A549 (cell line): Measurements from ENCODE around the gene L3MBTL4. TPM values are rescaled to one million over a fixed set of nuclear protein-coding genes. Genes with fewer than 3 reads are reported as not detected.

ENCODE experiments used
- ATAC-seq, 2 experiments: fragments of 200-7000 bp in 1 of 2; fragments of >200 bp in 1 of 2; cut with Nextera tagmentation in 1 of 2; cut with Tn5 transposase in 1 of 2; 3 replicates each; pipeline versions ENCODE4 v1.8.0 to v1.9.1; 2018 to 2020; ENCODE audit warnings: mild to moderate bottlenecking in 1 of 2, moderate library complexity in 1 of 2
- CTCF ChIA-PET: fragments of 300-600 bp; sonication (Branson Sonifier 250); formaldehyde crosslinking; extraction: SDS; loops from one replicate; lab custom pipeline; 2021; ENCODE audit warnings: antibody characterized with exemption, inconsistent platforms; lab: Yijun Ruan, JAX
- POLR2A ChIA-PET: fragments of 350-600 bp; formaldehyde crosslinking; extraction: SDS; loops from one replicate; lab custom pipeline; 2021; ENCODE audit warnings: antibody characterized with exemption, inconsistent platforms; lab: Yijun Ruan, JAX
- DNase-seq, 2 experiments: peaks; one replicate each; pipeline versions ENCODE4 v3.0.0 to v3.0.0-alpha.2; 2011 to 2016; ENCODE audit warnings: low read depth in 1 of 2, low spot score in 1 of 2
- FAIRE-seq: peaks from 2 replicates; lab custom pipeline; 2011; peaks lifted over from hg19 to GRCh38; lab: Jason Lieb, UNC
- H3K27ac ChIP-seq, 2 experiments: fragments of >200 bp; sonication (Bioruptor Twin); formaldehyde crosslinking; 3 replicates each; pipeline ENCODE4 v1.5.1; 2016 to 2017
- H3K4me1 ChIP-seq: fragments of >200 bp; sonication (Bioruptor Twin); formaldehyde crosslinking; 3 replicates; pipeline ENCODE4 v1.6.1; 2016
- H3K4me2 ChIP-seq: fragments of >200 bp; sonication (Bioruptor Twin); formaldehyde crosslinking; 3 replicates; pipeline ENCODE4 v1.6.1; 2016
- H3K4me3 ChIP-seq: fragments of >200 bp; sonication (Bioruptor Twin); formaldehyde crosslinking; 3 replicates; pipeline ENCODE4 v1.5.1; 2016
- H3K9me3 ChIP-seq: fragments of >200 bp; sonication (Bioruptor Twin); formaldehyde crosslinking; 3 replicates; pipeline ENCODE4 v1.6.1; 2016
- BHLHE40 ChIP-seq: IDR thresholded peaks from 2 replicates; pipeline ENCODE4 v1.6.1; 2012; ENCODE audit warnings: low read depth, low read length, inconsistent platforms
- CBX8 ChIP-seq: fragments of 200-600 bp; sonication (generic); IDR thresholded peaks from 2 replicates; pipeline ENCODE4 v1.6.1; 2016
- CHD4 ChIP-seq: fragments of 200-600 bp; sonication (generic); IDR thresholded peaks from 2 replicates; pipeline ENCODE4 v1.6.1; 2016; ENCODE audit warnings: antibody characterized with exemption, mild to moderate bottlenecking, borderline replicate concordance
- CTCF ChIP-seq: fragments of >200 bp; sonication (Bioruptor Twin); formaldehyde crosslinking; IDR thresholded peaks from 3 replicates; pipeline ENCODE4 v1.5.1; 2016
- EHF ChIP-seq: fragments of 250-450 bp; sonication (Bioruptor Pico); IDR thresholded peaks from 2 replicates; pipeline ENCODE4 v1.5.0; 2020; ENCODE audit warnings: mild to moderate bottlenecking
- ELK1 ChIP-seq: fragments of 150-350 bp; IDR thresholded peaks from 2 replicates; pipeline ENCODE4 v1.6.1; 2014; ENCODE audit warnings: low read depth, mild to moderate bottlenecking, low read length
- EP300 ChIP-seq, 2 experiments: fragments of >200 bp; sonication (Bioruptor Twin); formaldehyde crosslinking; IDR thresholded peaks; 2 replicates in 1 of 2; 3 replicates in 1 of 2; pipeline ENCODE4 v1.6.1; 2016 to 2017
- FOSB ChIP-seq: fragments of 250-450 bp; sonication (Bioruptor Pico); IDR thresholded peaks from 2 replicates; pipeline ENCODE4 v1.5.0; 2020; ENCODE audit warnings: mild to moderate bottlenecking, moderate library complexity
- FOXS1 ChIP-seq: fragments of 250-450 bp; sonication (Bioruptor Pico); IDR thresholded peaks from 2 replicates; pipeline ENCODE4 v1.5.0; 2020; ENCODE audit warnings: mild to moderate bottlenecking, moderate library complexity
- JUNB ChIP-seq: fragments of >200 bp; sonication (Bioruptor Twin); formaldehyde crosslinking; IDR thresholded peaks from 2 replicates; pipeline ENCODE4 v1.6.1; 2016
- KDM1A ChIP-seq: fragments of 200-600 bp; sonication (generic); IDR thresholded peaks from 2 replicates; pipeline ENCODE4 v1.6.1; 2016; ENCODE audit warnings: low read depth, mild to moderate bottlenecking
- KDM5A ChIP-seq: fragments of 200-600 bp; sonication (generic); IDR thresholded peaks from 2 replicates; pipeline ENCODE4 v1.6.1; 2016; ENCODE audit warnings: antibody characterized with exemption, mild to moderate bottlenecking
- MAFK ChIP-seq: fragments of 450-650 bp; IDR thresholded peaks from 2 replicates; pipeline ENCODE4 v1.6.1; 2014; ENCODE audit not compliant: partially characterized antibody
- MAZ ChIP-seq: fragments of 150-350 bp; IDR thresholded peaks from 2 replicates; pipeline ENCODE4 v1.6.1; 2014; ENCODE audit warnings: antibody characterized with exemption, low read depth, low read length, borderline replicate concordance
- NFE2L2 ChIP-seq: fragments of 150-350 bp; conservative IDR thresholded peaks from 2 replicates; pipeline ENCODE4 v1.6.1; 2014; ENCODE audit warnings: low read length
- PBX3 ChIP-seq: IDR thresholded peaks from 2 replicates; pipeline ENCODE4 v1.6.1; 2012
- POLR2A ChIP-seq: IDR thresholded peaks from 2 replicates; pipeline ENCODE4 v1.6.1; 2012; ENCODE audit warnings: mild to moderate bottlenecking, low read length
- POLR2AphosphoS2 ChIP-seq: conservative IDR thresholded peaks from 2 replicates; pipeline ENCODE4 v1.6.1; 2012; ENCODE audit warnings: low read length, improper control_type of control experiment, inconsistent platforms
- RAD21 ChIP-seq, 2 experiments: fragments of >200 bp in 1 of 2; sonication (Bioruptor Twin) in 1 of 2; formaldehyde crosslinking in 1 of 2; IDR thresholded peaks in 1 of 2; conservative IDR thresholded peaks in 1 of 2; 2 replicates in 1 of 2; 3 replicates in 1 of 2; pipeline ENCODE4 v1.6.1; 2012 to 2018; ENCODE audit warnings: inconsistent platforms in 1 of 2
- RCOR1 ChIP-seq: fragments of 150-350 bp; IDR thresholded peaks from 2 replicates; pipeline ENCODE4 v1.6.1; 2014; ENCODE audit warnings: antibody characterized with exemption, low read length, low read depth
- REST ChIP-seq: fragments of 200-600 bp; sonication (generic); IDR thresholded peaks from 2 replicates; pipeline ENCODE4 v1.6.1; 2016; ENCODE audit warnings: antibody characterized with exemption, mild to moderate bottlenecking, moderate library complexity
- RFX5 ChIP-seq: fragments of 450-650 bp; IDR thresholded peaks from 2 replicates; pipeline ENCODE4 v1.7.1; 2014; ENCODE audit warnings: antibody characterized with exemption, mild to moderate bottlenecking, moderate library complexity
- TFCP2L1 ChIP-seq: fragments of 250-450 bp; sonication (Bioruptor Pico); IDR thresholded peaks from 2 replicates; pipeline ENCODE4 v1.5.0; 2021; ENCODE audit warnings: mild to moderate bottlenecking
- ZNF302 ChIP-seq: fragments of 250-450 bp; sonication (Bioruptor Pico); IDR thresholded peaks from 2 replicates; pipeline ENCODE4 v1.9.0; 2021; ENCODE audit warnings: inconsistent platforms, mild to moderate bottlenecking, moderate library complexity
- WGBS: methylation state at CpG from one replicate; pipeline ENCODE4 v1.1.6; 2017; ENCODE audit errors: missing lambda C conversion rate; 5-methylcytosine and 5-hydroxymethylcytosine counted together
- polyA plus RNA-seq, 4 experiments: library from polyadenylated mRNA; depleted of rRNA in 3 of 4; stranded (reverse); fragments of >200 nt; fragmentation: RNase III in 1 of 4; extraction: RNeasy Plus Mini Kit Qiagen cat#74134 plus additional on column Dnase treatment in 1 of 4; gene quantifications; 2 replicates in 3 of 4; 3 replicates in 1 of 4; pipeline ENCODE4 v1.2.3, GENCODE V29; 2011 to 2017

The L3MBTL4 gene
- polyA plus RNA-seq, 2 of the 4 experiments (the other 2 are of a cell fraction) = 0.03 to 0.06 TPM

GRCh38 chr18:5979971-5980457 is 434.7 kb downstream of the L3MBTL4 start:
- H3K4me1 ChIP-seq = no peaks in the 10 kb centered on the region
- no peak for ATAC-seq
- DNase-seq = no peak
- ChIA-PET POLR2A (no interaction called here), CTCF (no interaction called here)
- H3K27ac ChIP-seq = no peak overlapping the region
- whole genome bisulfite sequencing = 27% methylated on average over 9 of the region's 9 CpGs
- H3K9me3 ChIP-seq = no peaks in the 10 kb centered on the region
- TF ChIP-seq NFE2L2 (no peak), REST (no peak), KDM5A (no peak), JUNB (no peak), POLR2A (no peak), FOXS1 (CRISPR knock-in tag) (no peak), TFCP2L1 (CRISPR knock-in tag) (no peak), CHD4 (no peak)
- H3K4me3 ChIP-seq = no peak overlapping the region
- FAIRE-seq = no peak
- no peak overlapping the region for H3K4me2 ChIP-seq

- DNase-seq (no peak), FAIRE-seq (no peak), ATAC-seq (no peak)
- CTCF ChIA-PET = interaction anchor here (1.3 kb wide), 1 partner anchor 9 kb away, joined by 3 read pairs; no protein-coding TSS in a partner anchor
- no peak overlapping the region for H3K4me2 ChIP-seq
- no peak overlapping the region for H3K4me3 ChIP-seq
- TF ChIP-seq MAFK (no peak), KDM1A (no peak), KDM5A (no peak), FOSB (no peak), BHLHE40 (no peak), RFX5 (no peak), RAD21 (conservative IDR thresholded peaks at IDR 0.05 in 1 of 2, IDR thresholded peaks at IDR 0.05 in 1 of 2) (no peak), ELK1 (no peak), JUNB (no peak), EHF (CRISPR knock-in tag) (no peak), ZNF302 (CRISPR knock-in tag) (no peak), CBX8 (no peak), EP300 (IDR thresholded peaks at IDR 0.05) (no peak), PBX3 (no peak), POLR2AphosphoS2 (no peak), CTCF (no peak), FOXS1 (CRISPR knock-in tag) (no peak), RCOR1 (no peak), MAZ (no peak)
- no peaks in the 10 kb centered on the region for H3K4me1 ChIP-seq
- 0% methylated on average over 2 of the region's 3 CpGs for WGBS
- POLR2A ChIA-PET = no interaction called here
- H3K9me3 ChIP-seq = no peaks in the 10 kb centered on the region
- H3K27ac ChIP-seq = no peak overlapping the region
Observed at GRCh38 chr18:5979176-5979888, 435.4 kb downstream of the L3MBTL4 start.
